ENCODE data around the gene RBCK1. TPM values are rescaled to one million over a fixed set of nuclear protein-coding genes. Genes with fewer than 3 reads are reported as not detected.
"Not testable (repeated sequence)": the region's sequence is repeated elsewhere in the genome, so short reads cannot be mapped to it uniquely, and the experiment has no call there.

The RBCK1 gene
- total RNA-seq, 1 donor from 2014 or later = 55.2 TPM

- ATAC-seq = no peak
These were observed 32.0 kb upstream of the RBCK1 start for GRCh38 chr20:376089-376488.

- no peak for ATAC-seq
These were observed 31.3 kb upstream of the RBCK1 start for GRCh38 chr20:376750-377149.

- ATAC-seq = not testable (repeated sequence)
These were observed 30.5 kb upstream of the RBCK1 start for GRCh38 chr20:377578-377977.

GRCh38 chr20:378961-379336, 29.1 kb upstream of the RBCK1 start:
- ATAC-seq = no peak

GRCh38 chr20:380763-381580, 27.1 kb upstream of the RBCK1 start:
- peak; percentile 60 for ATAC-seq

GRCh38 chr20:381581-382290, 26.4 kb upstream of the RBCK1 start:
- peak; percentile 75 for ATAC-seq

- peak; percentile 51 for ATAC-seq
These were observed 25.6 kb upstream of the RBCK1 start for GRCh38 chr20:382291-383115.

GRCh38 chr20:383889-384288, 24.2 kb upstream of the RBCK1 start:
- ATAC-seq = peak; percentile 16

GRCh38 chr20:384723-385122, 23.4 kb upstream of the RBCK1 start:
- no peak for ATAC-seq

GRCh38 chr20:385448-385847, 22.7 kb upstream of the RBCK1 start:
- peak; percentile 1 for ATAC-seq

GRCh38 chr20:386634-387033, 21.5 kb upstream of the RBCK1 start:
- ATAC-seq = not testable (repeated sequence)

GRCh38 chr20:387520-387919, 20.6 kb upstream of the RBCK1 start:
- no peak for ATAC-seq

GRCh38 chr20:388034-388994, 19.8 kb upstream of the RBCK1 start:
- no peak for ATAC-seq

- ATAC-seq = no peak
These were observed 18.9 kb upstream of the RBCK1 start for GRCh38 chr20:389220-389619.

GRCh38 chr20:391041-391711, 16.9 kb upstream of the RBCK1 start:
- peak; percentile 17 for ATAC-seq

GRCh38 chr20:393296-393695, 14.8 kb upstream of the RBCK1 start:
- not testable (repeated sequence) for ATAC-seq

- ATAC-seq = no peak
These were observed 11.9 kb upstream of the RBCK1 start for GRCh38 chr20:396252-396618.

GRCh38 chr20:396619-397431, 11.3 kb upstream of the RBCK1 start:
- ATAC-seq = no peak

- ATAC-seq = no peak
These were observed 10.5 kb upstream of the RBCK1 start for GRCh38 chr20:397432-398237.

Measured in esophagus mucosa (tissue), 1 donor.